SW480 (cell line): ENCODE results near the gene LAMA5.

Source experiments
- DNase-seq: peaks from one replicate; pipeline ENCODE4 v3.0.0-alpha.2; 2016; ENCODE audit warnings: low spot score

Gene LAMA5

DNA sequence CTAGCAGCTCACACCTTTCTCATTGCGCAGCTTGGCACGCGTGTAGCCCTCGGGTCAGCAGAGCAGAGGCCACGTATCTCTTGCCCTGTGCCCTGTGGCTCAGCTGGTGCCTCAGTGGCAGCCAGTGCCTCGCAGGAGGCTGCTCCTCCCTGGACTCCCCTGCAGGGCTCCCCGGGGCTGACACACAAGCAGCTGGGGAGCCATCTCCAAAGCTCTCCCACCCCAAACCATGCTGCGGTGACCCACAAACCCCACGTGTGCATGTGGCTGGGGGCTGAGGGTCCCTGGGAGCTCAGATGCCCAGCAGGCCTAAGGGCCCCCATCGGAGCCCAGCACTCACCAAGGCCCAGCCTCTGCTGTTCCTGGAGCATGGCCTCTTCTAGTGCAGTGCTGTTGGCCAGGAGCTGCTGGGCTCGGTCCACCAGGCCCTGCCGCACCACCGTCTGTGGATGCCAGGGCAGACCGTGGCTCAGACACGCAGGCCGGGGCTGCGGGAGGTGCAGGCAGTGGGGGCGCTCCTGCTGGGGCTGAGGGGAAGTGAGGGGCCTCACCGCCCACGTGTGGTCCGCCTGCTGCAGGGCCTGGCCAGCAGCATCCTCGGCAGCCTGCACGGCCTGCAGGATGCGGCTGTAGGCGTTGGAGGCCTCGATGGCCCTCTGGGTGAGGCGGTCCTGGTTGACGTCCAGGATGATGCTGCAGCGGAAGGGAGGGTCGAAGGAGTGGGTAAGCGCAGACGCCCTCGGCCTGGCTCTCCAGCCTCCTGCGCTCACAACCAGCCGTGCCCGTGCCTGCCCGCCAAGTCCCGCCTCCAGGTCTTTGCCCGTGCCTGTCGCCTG, 50.6 kb downstream of the LAMA5 start:
- no peak for DNase-seq

DNA sequence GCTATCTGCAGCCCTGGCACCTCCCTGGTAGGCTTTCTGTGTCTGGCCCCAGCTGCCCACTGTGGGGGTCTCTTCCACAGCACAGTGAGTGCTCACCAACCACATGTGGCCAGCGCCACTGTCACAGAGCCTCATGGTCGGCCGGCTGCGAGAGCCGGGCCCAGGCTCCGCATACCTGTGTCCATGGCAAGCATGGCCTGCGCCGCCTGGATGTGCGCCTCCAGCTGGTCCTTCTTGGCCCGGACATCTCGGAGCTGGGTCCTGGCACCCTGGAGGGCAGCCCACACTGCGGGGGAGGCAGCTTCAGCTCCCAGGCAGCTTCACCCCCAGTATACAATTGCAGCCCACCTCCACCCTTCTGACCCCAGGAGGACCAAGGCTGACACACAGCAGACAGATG, 51.3 kb downstream of the LAMA5 start:
- DNase-seq = no peak

- no peak for DNase-seq
Observed at GRCh38 chr20:62314711-62315302, 52.3 kb downstream of the LAMA5 start.

DNA sequence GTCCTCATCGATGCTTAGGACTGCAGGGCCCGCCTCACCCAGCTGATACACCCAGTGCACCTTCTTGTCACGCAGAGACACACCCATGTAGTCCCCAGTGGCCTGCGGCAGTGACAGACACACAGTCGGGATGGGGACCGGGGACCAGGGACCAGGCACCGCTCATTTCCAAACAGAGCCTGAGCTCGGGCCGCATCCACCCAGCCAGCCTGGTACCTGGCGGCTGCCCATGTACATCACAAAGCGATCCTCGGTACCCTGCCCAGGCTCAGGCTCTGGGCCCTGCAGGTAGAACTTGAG, 52.8 kb downstream of the LAMA5 start:
- no peak for DNase-seq

DNA sequence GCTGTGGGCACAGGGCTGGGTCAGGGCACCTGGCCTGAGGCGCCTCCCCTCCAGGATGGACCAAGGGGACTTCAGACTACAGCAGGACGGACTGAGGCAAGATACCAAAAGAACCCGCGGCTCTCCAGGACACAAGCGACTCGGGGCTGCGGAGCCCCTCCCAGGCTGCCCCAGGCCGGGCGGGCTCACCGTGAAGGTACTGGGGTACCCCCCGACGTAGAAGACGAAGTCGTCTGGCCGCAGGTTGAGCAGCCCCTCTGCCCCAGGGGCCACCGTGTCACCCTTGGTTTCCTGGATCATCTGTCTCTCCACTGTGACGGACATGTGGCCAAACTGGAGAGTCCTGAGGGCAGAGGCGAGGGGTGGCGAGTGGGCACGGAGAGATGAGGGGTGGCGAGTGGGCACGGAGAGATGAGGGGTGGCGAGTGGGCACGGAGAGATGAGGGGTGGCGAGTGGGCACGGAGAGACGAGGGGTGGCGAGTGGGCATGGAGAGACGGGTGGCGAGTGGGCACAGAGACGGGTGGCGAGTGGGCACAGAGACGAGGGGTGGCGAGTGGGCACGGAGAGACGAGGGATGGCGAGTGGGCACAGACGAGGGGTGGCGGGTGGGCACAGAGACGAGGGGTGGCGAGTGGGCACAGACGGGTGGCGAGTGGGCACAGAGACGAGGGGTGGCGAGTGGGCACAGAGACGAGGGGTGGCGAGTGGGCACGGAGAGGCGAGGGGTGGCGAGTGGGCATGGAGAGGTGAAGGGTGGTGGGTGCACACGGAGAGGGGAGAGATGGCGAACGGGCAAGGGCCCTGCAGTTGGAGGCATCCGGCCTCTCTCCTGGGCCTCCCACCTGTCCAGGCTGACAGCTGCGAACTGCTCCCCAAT, 53.4 kb downstream of the LAMA5 start:
- DNase-seq = no peak

DNA sequence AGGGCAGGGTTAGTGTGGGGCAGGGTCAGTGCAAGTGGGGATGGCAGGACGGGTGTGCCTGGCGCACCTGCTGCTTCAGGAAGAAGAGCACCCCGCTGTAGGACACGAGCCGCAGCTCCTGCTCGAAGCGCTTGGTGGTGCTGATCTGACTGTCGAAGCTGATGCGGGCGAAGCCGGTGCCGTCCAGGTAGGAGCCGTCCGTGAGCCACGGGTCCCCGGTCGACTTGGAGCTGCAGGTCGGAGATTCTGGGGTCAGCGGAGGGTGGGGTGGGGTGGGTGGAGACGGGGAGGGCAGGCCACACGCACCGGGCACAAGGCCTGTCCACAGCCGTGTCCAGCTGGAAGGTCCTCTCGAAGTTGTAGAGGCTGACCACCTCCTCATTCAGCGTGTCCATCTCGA, 54.1 kb downstream of the LAMA5 start:
- no peak for DNase-seq

GRCh38 chr20:62312662-62312977, 54.5 kb downstream of the LAMA5 start:
- DNase-seq = no peak

GRCh38 chr20:62311832-62312661, 55.1 kb downstream of the LAMA5 start:
- DNase-seq = no peak

DNA sequence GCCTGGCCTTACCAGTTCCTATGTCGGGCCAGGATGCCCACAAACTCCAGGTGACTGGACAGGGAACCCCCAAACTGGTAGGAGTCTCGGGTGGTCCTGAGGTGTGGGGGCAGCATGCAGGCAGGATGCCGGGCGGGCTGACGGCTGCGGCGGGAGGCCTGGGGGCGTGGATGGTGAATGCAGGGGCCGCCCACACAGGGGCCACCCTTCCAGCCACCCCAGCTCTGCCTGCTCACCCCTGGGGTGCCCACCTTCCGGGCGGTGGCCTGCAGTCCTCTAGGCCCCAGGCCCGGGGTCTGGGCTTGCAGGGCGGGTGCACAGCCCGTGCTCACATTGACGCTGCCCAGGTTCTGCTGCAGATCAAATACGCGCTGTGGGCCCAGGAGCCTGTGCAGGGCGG, 56.0 kb downstream of the LAMA5 start:
- DNase-seq = no peak

GRCh38 chr20:62310757-62311121, 56.4 kb downstream of the LAMA5 start:
- DNase-seq = no peak

DNA sequence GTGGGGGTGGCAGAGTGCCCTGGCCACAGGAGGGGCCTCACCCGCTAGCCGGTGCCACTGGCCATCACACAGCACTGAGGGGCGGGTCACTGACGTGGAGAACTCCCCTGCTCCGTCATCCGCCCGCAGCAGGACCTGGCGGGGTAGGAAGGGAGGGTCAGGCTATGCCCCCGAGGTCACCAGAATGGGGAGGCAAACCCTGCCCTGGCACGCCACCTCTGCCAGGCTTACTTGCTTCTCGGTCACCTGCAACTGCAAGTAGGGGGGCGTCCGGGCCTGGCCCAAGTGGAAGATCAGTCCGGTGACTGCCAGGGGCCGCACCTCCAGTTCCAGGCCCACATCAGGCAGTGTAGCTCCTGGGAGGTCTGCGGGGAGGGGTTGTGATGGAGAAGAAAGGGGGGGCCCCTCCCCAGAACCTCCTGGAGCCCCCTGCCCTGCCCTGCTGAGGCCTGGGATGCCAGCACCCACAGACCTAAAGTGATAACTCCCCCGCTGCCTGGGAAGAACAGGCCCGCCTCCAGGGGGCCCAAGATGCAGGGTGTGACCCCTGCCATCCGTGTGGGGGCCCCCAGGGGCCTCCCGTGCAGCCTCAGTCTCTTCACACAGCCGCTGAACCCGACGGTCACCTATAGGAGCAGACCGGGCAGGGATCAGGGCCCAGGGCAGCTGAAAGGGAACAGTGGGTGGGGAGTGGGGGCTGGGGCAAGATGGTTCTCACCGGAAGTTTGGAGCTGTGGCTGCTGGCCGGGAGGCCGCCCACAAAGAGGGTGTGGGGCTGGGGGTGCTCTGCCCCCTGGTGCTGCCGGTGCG, 57.0 kb downstream of the LAMA5 start:
- DNase-seq = no peak

DNA sequence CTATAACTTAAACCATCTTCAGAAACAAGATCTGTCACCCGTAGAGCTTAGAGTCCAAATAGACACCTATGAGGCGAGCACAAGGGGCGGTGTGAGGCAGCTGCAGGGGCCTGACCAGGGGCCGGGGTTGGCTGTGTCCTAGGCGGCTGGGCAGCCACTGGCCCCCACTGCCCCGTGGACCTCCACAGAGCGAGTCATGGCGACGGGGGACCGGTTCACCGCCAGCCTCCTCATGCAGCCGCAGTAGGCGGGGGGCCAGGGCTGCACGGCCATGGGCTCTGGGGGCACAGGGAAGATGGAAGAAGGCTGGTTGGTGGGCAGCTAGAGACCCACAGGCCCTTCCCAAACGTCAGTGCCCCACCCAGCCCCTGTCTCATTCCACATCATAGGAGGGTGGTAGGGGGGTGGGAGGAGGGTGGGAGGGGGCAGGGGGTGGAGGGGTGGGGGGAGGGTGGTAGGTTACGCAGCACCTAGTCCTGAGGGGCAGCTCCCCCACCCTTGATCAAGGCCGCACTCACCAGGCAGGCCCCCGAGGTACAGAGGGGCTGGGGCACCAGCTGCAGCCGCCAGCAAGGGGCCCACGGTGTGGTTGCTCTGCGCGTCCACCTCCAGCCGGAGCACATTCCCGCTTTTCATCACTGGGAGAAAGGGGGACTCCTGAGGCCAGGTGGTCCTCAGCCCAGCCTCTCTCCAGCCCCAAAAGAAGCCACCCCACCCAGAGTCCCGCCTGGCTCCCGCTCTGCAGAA, 57.7 kb downstream of the LAMA5 start:
- DNase-seq = no peak

- no peak for DNase-seq
Observed at GRCh38 chr20:62308102-62308822, 58.9 kb downstream of the LAMA5 start.

GRCh38 chr20:62307226-62308101, 59.6 kb downstream of the LAMA5 start:
- no peak for DNase-seq

GRCh38 chr20:62306414-62307187, 60.5 kb downstream of the LAMA5 start:
- DNase-seq = no peak

- DNase-seq = no peak
Observed at GRCh38 chr20:62305765-62306413, 61.2 kb downstream of the LAMA5 start.

GRCh38 chr20:62305149-62305764, 61.9 kb downstream of the LAMA5 start:
- DNase-seq = peak; percentile 66
